CD4-positive, alpha-beta T cell treated with Interleukin-17A for 1 hour (primary cell): ENCODE data around the gene SPATA13.
A peak's percentile ranks its signal among the peaks of the same experiment; 100 is the strongest.

Experiments
- DNase-seq: peaks from one replicate; pipeline ENCODE4 v3.0.0-alpha.2; 2020

SPATA13 gene

GRCh38 chr13:24142453-24142852, 18.1 kb upstream of the SPATA13 start:
- DNase-seq = no peak

- DNase-seq = no peak
These were observed 17.6 kb upstream of the SPATA13 start for GRCh38 chr13:24142886-24143285.

- no peak for DNase-seq
These were observed 15.3 kb upstream of the SPATA13 start for GRCh38 chr13:24145240-24145639.

- DNase-seq = no peak
These were observed 14.8 kb upstream of the SPATA13 start for GRCh38 chr13:24145674-24146073.

- no peak for DNase-seq
These were observed 13.5 kb upstream of the SPATA13 start for GRCh38 chr13:24146961-24147569.

- no peak for DNase-seq
These were observed 13.0 kb upstream of the SPATA13 start for GRCh38 chr13:24147570-24147963.

- DNase-seq = no peak
These were observed 11.9 kb upstream of the SPATA13 start for GRCh38 chr13:24148414-24149235.

GRCh38 chr13:24149246-24150032, 11.1 kb upstream of the SPATA13 start:
- no peak for DNase-seq

- no peak for DNase-seq
These were observed 9.9 kb upstream of the SPATA13 start for GRCh38 chr13:24150572-24150971.

GRCh38 chr13:24151864-24152263, 8.7 kb upstream of the SPATA13 start:
- DNase-seq = no peak

- no peak for DNase-seq
These were observed 8.0 kb upstream of the SPATA13 start for GRCh38 chr13:24152292-24153214.

GRCh38 chr13:24153347-24153746, 7.2 kb upstream of the SPATA13 start:
- no peak for DNase-seq

- no peak for DNase-seq
These were observed 6.4 kb upstream of the SPATA13 start for GRCh38 chr13:24153979-24154701.

- no peak for DNase-seq
These were observed 1.2 kb upstream of the SPATA13 start for GRCh38 chr13:24159357-24159756.

GRCh38 chr13:24161010-24161775, 673 bp downstream of the SPATA13 start:
- peak; percentile 42 for DNase-seq

GRCh38 chr13:24161980-24162525, 1.5 kb downstream of the SPATA13 start:
- no peak for DNase-seq

GRCh38 chr13:24162604-24163003, 2.1 kb downstream of the SPATA13 start:
- no peak for DNase-seq

GRCh38 chr13:24165746-24166145, 5.2 kb downstream of the SPATA13 start:
- DNase-seq = no peak

GRCh38 chr13:24166561-24166960, 6.0 kb downstream of the SPATA13 start:
- no peak for DNase-seq

- no peak for DNase-seq
These were observed 7.3 kb downstream of the SPATA13 start for GRCh38 chr13:24167666-24168391.
